A549 treated with dexamethasone at 1 μM for 4 hours (cell line): ENCODE data around the gene FBXO8. TPM values are rescaled to one million over a fixed set of nuclear protein-coding genes. Genes with fewer than 3 reads are reported as not detected.

ENCODE experiments used
- total RNA-seq: library from RNA; stranded (reverse); fragments of 200-300 nt; extraction: Qiagen RNA extraction; gene quantifications from 5 replicates; pipeline ENCODE4 v1.2.3, GENCODE V29; 2022

The FBXO8 gene, protein sequence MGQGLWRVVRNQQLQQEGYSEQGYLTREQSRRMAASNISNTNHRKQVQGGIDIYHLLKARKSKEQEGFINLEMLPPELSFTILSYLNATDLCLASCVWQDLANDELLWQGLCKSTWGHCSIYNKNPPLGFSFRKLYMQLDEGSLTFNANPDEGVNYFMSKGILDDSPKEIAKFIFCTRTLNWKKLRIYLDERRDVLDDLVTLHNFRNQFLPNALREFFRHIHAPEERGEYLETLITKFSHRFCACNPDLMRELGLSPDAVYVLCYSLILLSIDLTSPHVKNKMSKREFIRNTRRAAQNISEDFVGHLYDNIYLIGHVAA
- total RNA-seq = 8.6 to 9.7 TPM (median 8.9 TPM) in 5 replicates

DNA sequence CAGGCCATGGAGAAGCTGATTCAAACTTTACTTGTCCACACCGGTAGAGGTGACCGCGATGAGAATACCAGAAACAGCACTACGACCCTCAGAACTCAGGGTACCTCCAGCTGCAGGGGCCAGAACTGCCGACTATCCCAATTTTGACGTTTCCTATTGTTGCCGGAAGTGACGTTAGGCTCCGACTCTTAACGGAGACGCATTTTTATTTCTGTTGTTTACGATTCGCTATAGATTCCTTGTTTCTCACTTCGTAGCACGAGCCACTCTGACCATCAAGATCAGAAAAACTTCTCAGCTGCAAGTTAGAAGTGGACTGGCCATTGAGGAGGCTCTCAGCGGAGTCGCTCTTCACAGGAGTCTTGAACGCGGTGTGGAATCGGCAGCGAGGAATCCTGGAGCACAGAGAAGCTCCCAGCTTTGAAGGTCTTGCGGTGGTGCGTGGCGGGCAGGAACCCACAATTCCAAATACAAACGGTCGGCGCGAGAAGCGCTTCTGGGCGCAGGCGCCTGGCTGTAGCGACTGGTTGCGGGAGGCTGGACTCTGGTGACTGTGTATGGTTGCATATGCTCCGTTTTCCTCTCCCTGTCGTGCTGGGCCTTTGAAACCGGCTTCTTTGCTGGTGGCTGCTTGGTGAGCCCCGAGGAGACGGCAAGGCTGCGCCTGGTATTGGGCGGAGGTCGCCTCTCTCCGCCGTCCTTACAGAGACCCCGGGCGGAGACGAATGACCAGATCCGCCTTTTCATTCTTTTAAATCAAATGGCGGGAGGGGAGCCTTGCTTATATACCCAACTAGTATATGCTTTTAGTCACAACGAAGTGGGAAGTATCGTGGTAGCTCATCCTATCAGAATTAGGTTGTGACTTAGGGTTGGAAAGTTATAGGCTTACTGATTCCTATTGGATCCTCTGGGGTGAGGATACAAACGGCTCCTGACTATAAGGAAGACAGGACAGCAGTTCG lies at the start of gene FBXO8, which contains the start of gene CEP44:
Gene FBXO8 (minus strand): TSS at position 161 of the 965 bp plus-strand sequence. CDS start 20,575 bp downstream, outside the sequence.
Gene CEP44 (plus strand): TSS at position 405 of the 965 bp plus-strand sequence. CDS start 15,211 bp downstream, outside the sequence.

Other genes starting within 250 kb of the FBXO8 start
- gene CEP44, start 244 bp upstream of the FBXO8 start, total RNA-seq = 4.0 to 7.8 TPM (median 6.5 TPM) in 5 replicates
- 76.6 to 88.4 TPM (median 79.0 TPM) in 5 replicates for gene HPGD, start 238.8 kb upstream of the FBXO8 start, total RNA-seq